CD4-positive, alpha-beta T cell (primary cell): ENCODE results near the gene MGAT5B. TPM values are rescaled to one million over a fixed set of nuclear protein-coding genes. Genes with fewer than 3 reads are reported as not detected.

Experiments used
- ATAC-seq: fragments of 200-7000 bp; cut with Tn5 transposase; one replicate; pipeline ENCODE4 v1.10.0; 2022; ENCODE audit warnings: mild to moderate bottlenecking; ENCODE audit not compliant: poor library complexity
- CTCF ChIA-PET: fragments of 350-600 bp; sonication (Branson Sonifier 250); formaldehyde crosslinking; loops from one replicate; lab custom pipeline; 2021; ENCODE audit warnings: antibody characterized with exemption, inconsistent platforms; lab: Charles Lee
- POLR2A ChIA-PET: fragments of 350-600 bp; sonication (Branson Sonifier 250); formaldehyde crosslinking; loops from one replicate; lab custom pipeline; 2021; ENCODE audit warnings: antibody characterized with exemption, inconsistent platforms; lab: Charles Lee
- DNase-seq, 14 experiments: peaks; one replicate each; pipeline ENCODE4 v3.0.0-alpha.2; 2013 to 2020; ENCODE audit warnings: mixed read lengths in 2 of 14
- H3K27ac ChIP-seq, 2 donors: one replicate each; pipeline versions ENCODE4 v1.5.1 to v1.7.0; 2013; ENCODE audit warnings: low read length in 2 of 2, low read depth in 1 of 2, mild to moderate bottlenecking in 1 of 2
- H3K27me3 ChIP-seq, 2 experiments: 1 replicate in 1 of 2; 2 replicates in 1 of 2; pipeline versions ENCODE4 v1.6.1 to v1.7.0; 2013; ENCODE audit warnings: low read length in 2 of 2, control low read depth in 1 of 2, mild to moderate bottlenecking in 1 of 2, moderate library complexity in 1 of 2; ENCODE audit not compliant: insufficient read depth in 2 of 2, control insufficient read depth in 1 of 2
- H3K36me3 ChIP-seq: one replicate; pipeline ENCODE4 v1.6.1; 2013; ENCODE audit warnings: low read length, control low read depth; ENCODE audit not compliant: insufficient read depth
- H3K4me1 ChIP-seq: one replicate; pipeline ENCODE4 v1.6.1; 2013; ENCODE audit warnings: low read length, control low read depth; ENCODE audit not compliant: insufficient read depth
- H3K4me3 ChIP-seq: one replicate; pipeline ENCODE4 v1.5.1; 2013; ENCODE audit warnings: mild to moderate bottlenecking, low read length, moderate library complexity
- H3K9me3 ChIP-seq, 2 experiments: 1 replicate in 1 of 2; 2 replicates in 1 of 2; pipeline versions ENCODE4 v1.6.1 to v1.7.0; 2013; ENCODE audit warnings: low read length in 2 of 2, mild to moderate bottlenecking in 2 of 2, control low read depth in 1 of 2, moderate library complexity in 1 of 2; ENCODE audit not compliant: control insufficient read depth in 1 of 2, insufficient read depth in 1 of 2
- H3K27ac Mint-ChIP-seq: one replicate; pipeline ENCODE4 v1.8.0; 2020; ENCODE audit warnings: mixed read lengths
- H3K27me3 Mint-ChIP-seq: one replicate; pipeline ENCODE4 v1.8.0; 2021; ENCODE audit warnings: mixed read lengths
- H3K36me3 Mint-ChIP-seq: one replicate; pipeline ENCODE4 v1.8.0; 2021; ENCODE audit warnings: low read depth, mixed read lengths
- H3K4me1 Mint-ChIP-seq: one replicate; pipeline ENCODE4 v1.8.0; 2021; ENCODE audit warnings: low read depth, mixed read lengths
- H3K4me3 Mint-ChIP-seq: one replicate; pipeline ENCODE4 v1.8.0; 2020; ENCODE audit warnings: mild to moderate bottlenecking, mixed read lengths
- H3K9me3 Mint-ChIP-seq: one replicate; pipeline ENCODE4 v1.8.0; 2020; ENCODE audit warnings: mixed read lengths
- CTCF ChIP-seq: fragments of 200-600 bp; IDR thresholded peaks from one replicate; pipeline ENCODE4 v1.8.0; 2022; ENCODE audit warnings: antibody characterized with exemption, mild to moderate bottlenecking
- intact Hi-C, 2 experiments: fragments of 100-400 bp; cut with DNase I in 1 of 2; cut with micrococcal nuclease in 1 of 2; formaldehyde crosslinking; loops; one replicate each; pipeline versions ENCODE4 v1.15.1 to v1.9.0; 2023 to 2025; cut with DNase I, micrococcal nuclease
- total RNA-seq, 174 experiments: library from RNA in 2 of 174; stranded (reverse) in 2 of 174; gene quantifications; one replicate each; pipeline ENCODE4 v1.2.3 and lab custom pipeline; 2021 to 2026

Gene MGAT5B
- total RNA-seq, 2 experiments from 2014 or later = 0.28 to 0.77 TPM

GRCh38 chr17:76994237-76994637 is 126.0 kb downstream of the MGAT5B start:
- H3K4me3 Mint-ChIP-seq = no peak overlapping the region
- peak overlapping the region; percentile 86 for H3K27ac Mint-ChIP-seq
- H3K4me1 ChIP-seq = peaks cover 56% of the 10 kb centered on the region
- H3K27ac ChIP-seq = peak overlapping the region in 1 of 2 donors; percentile 47
- ChIA-PET CTCF (no interaction called here), POLR2A (interaction anchor here (1.6 kb wide), 1 partner anchor 69 kb away, joined by 5 read pairs; no protein-coding TSS in a partner anchor)
- no peaks in the 10 kb centered on the region for H3K27me3 Mint-ChIP-seq
- no peaks in the 10 kb centered on the region for H3K36me3 Mint-ChIP-seq
- no peak for TF ChIP-seq CTCF
- H3K27me3 ChIP-seq = no peaks in the 10 kb centered on the region
- H3K4me3 ChIP-seq = no peak overlapping the region
- H3K9me3 ChIP-seq = no peaks in the 10 kb centered on the region
- H3K36me3 ChIP-seq = no peaks in the 10 kb centered on the region
- peaks cover 53% of the 10 kb centered on the region for H3K4me1 Mint-ChIP-seq
- intact Hi-C loops = no loop called here
- DNase-seq (no peak), ATAC-seq (no peak)
- no peaks in the 10 kb centered on the region for H3K9me3 Mint-ChIP-seq

GRCh38 chr17:76995387-76996105 is 127.3 kb downstream of the MGAT5B start:
- ATAC-seq = no peak

More at GRCh38 chr17:76995387-76996105, 127.3 kb downstream of the MGAT5B start:
- TF ChIP-seq CTCF = no peak
- Histone ChIP-seq H3K4me1 (peaks cover 69% of the 10 kb centered on the region), H3K27ac (peak overlapping the region in 1 of 2 donors; percentile 17), H3K27me3 (no peaks in the 10 kb centered on the region), H3K4me3 (no peak overlapping the region), H3K36me3 (no peaks in the 10 kb centered on the region), H3K9me3 (no peaks in the 10 kb centered on the region)
- H3K27ac Mint-ChIP-seq = peak overlapping the region; percentile 86
- intact Hi-C loops = no loop called here
- H3K4me1 Mint-ChIP-seq = peaks cover 59% of the 10 kb centered on the region
- H3K9me3 Mint-ChIP-seq = no peaks in the 10 kb centered on the region
- POLR2A ChIA-PET = interaction anchor here (1.0 to 4.9 kb wide), 4 partner anchors 13 to 71 kb away, joined by 3 to 25 read pairs (median 12); no protein-coding TSS in a partner anchor
- no peaks in the 10 kb centered on the region for H3K36me3 Mint-ChIP-seq
- H3K4me3 Mint-ChIP-seq = peak overlapping the region; percentile 30
- no peaks in the 10 kb centered on the region for H3K27me3 Mint-ChIP-seq
- DNase-seq = peak in 2 of 14 experiments; percentile 47 to 48
- CTCF ChIA-PET = no interaction called here
